Natural killer cell (primary cell): Measurements from ENCODE around the gene NAALADL2. TPM values are rescaled to one million over a fixed set of nuclear protein-coding genes. Genes with fewer than 3 reads are reported as not detected.

Source experiments
- ATAC-seq, 3 donors: fragments of 150-1000 bp in 2 of 3; fragments of 200-7000 bp in 1 of 3; cut with Tn5 transposase; 1 replicate in 1 of 3; 2 replicates in 2 of 3; pipeline ENCODE4 v1.10.0; 2021; ENCODE audit warnings: mild to moderate bottlenecking in 2 of 3, moderate library complexity in 2 of 3
- DNase-seq, 2 donors: peaks; one replicate each; pipeline versions ENCODE4 v3.0.0 to v3.0.0-alpha.2; 2013 to 2021; ENCODE audit warnings: mixed read lengths in 1 of 2
- H3K27ac ChIP-seq: one replicate; pipeline ENCODE4 v1.5.1; 2013; ENCODE audit warnings: mild to moderate bottlenecking, low read length
- H3K27me3 ChIP-seq: one replicate; pipeline ENCODE4 v1.6.1; 2013; ENCODE audit warnings: low read length; ENCODE audit not compliant: control insufficient read depth, insufficient read depth
- H3K36me3 ChIP-seq: one replicate; pipeline ENCODE4 v1.6.1; 2013; ENCODE audit warnings: low read length; ENCODE audit not compliant: control insufficient read depth, insufficient read depth
- H3K4me1 ChIP-seq: one replicate; pipeline ENCODE4 v1.6.1; 2013; ENCODE audit warnings: low read length; ENCODE audit not compliant: control insufficient read depth, insufficient read depth
- H3K4me3 ChIP-seq: one replicate; pipeline ENCODE4 v1.5.1; 2013; ENCODE audit warnings: low read length
- H3K9me3 ChIP-seq: one replicate; pipeline ENCODE4 v1.6.1; 2013; ENCODE audit warnings: low read length; ENCODE audit not compliant: control insufficient read depth, insufficient read depth
- H3K27ac Mint-ChIP-seq, 2 donors: one replicate each; pipeline ENCODE4 v1.8.0; 2022; ENCODE audit warnings: mild to moderate bottlenecking in 2 of 2, mixed read lengths in 2 of 2, moderate library complexity in 1 of 2
- H3K27me3 Mint-ChIP-seq, 2 donors: one replicate each; pipeline ENCODE4 v1.8.0; 2022; ENCODE audit warnings: low read depth in 2 of 2, mixed read lengths in 2 of 2
- H3K36me3 Mint-ChIP-seq: one replicate; pipeline ENCODE4 v1.8.0; 2022; ENCODE audit warnings: mixed read lengths
- H3K4me1 Mint-ChIP-seq, 2 donors: one replicate each; pipeline ENCODE4 v1.8.0; 2022; ENCODE audit warnings: mixed read lengths in 2 of 2
- H3K4me3 Mint-ChIP-seq: one replicate; pipeline ENCODE4 v1.8.0; 2022; ENCODE audit warnings: mild to moderate bottlenecking, moderate library complexity, mixed read lengths
- H3K9me3 Mint-ChIP-seq, 2 donors: one replicate each; pipeline ENCODE4 v1.8.0; 2022; ENCODE audit warnings: mixed read lengths in 2 of 2
- WGBS: methylation state at CpG from one replicate; pipeline ENCODE4 v1.1.7; 2013; ENCODE audit warnings: missing lambda C conversion rate; ENCODE audit not compliant: insufficient coverage; 5-methylcytosine and 5-hydroxymethylcytosine counted together
- intact Hi-C: fragments of 100-400 bp; cut with micrococcal nuclease; formaldehyde crosslinking; loops from one replicate; pipeline ENCODE4 v1.14.2; 2022
- total RNA-seq, 4 donors: library from RNA; stranded (reverse); fragments of 120-200 nt in 1 of 4; gene quantifications; one replicate each; pipeline versions ENCODE4 v1.2.3 to v1.2.4, GENCODE V29; 2013 to 2022
- TF ChIP-seq, protein P1 (sequence below): fragments of 200-600 bp; IDR thresholded peaks from one replicate; pipeline ENCODE4 v1.8.0; 2022; ENCODE audit warnings: antibody characterized with exemption

The NAALADL2 gene
- total RNA-seq, 3 donors from 2014 or later (not counting 1 experiment from before 2014, with no cell fraction given) = not detected

GRCh38 chr3:175728566-175728965 is 869.4 kb downstream of the NAALADL2 start:
- Histone ChIP-seq H3K27ac (no peak overlapping the region), H3K27me3 (no peaks in the 10 kb centered on the region), H3K9me3 (no peaks in the 10 kb centered on the region), H3K4me1 (no peaks in the 10 kb centered on the region), H3K4me3 (no peak overlapping the region), H3K36me3 (no peaks in the 10 kb centered on the region)
- H3K27me3 Mint-ChIP-seq = no peaks in the 10 kb centered on the region
- ATAC-seq (no peak), DNase-seq (no peak)
- H3K4me3 Mint-ChIP-seq = no peak overlapping the region
- H3K4me1 Mint-ChIP-seq = no peaks in the 10 kb centered on the region
- peaks cover 14 to 29% of the 10 kb centered on the region in 2 donors for H3K9me3 Mint-ChIP-seq
- H3K27ac Mint-ChIP-seq = no peak overlapping the region
- intact Hi-C loops = no loop called here
- WGBS = 100% methylated on average over 1 of the region's 1 CpG
- TF ChIP-seq, protein P1, sequence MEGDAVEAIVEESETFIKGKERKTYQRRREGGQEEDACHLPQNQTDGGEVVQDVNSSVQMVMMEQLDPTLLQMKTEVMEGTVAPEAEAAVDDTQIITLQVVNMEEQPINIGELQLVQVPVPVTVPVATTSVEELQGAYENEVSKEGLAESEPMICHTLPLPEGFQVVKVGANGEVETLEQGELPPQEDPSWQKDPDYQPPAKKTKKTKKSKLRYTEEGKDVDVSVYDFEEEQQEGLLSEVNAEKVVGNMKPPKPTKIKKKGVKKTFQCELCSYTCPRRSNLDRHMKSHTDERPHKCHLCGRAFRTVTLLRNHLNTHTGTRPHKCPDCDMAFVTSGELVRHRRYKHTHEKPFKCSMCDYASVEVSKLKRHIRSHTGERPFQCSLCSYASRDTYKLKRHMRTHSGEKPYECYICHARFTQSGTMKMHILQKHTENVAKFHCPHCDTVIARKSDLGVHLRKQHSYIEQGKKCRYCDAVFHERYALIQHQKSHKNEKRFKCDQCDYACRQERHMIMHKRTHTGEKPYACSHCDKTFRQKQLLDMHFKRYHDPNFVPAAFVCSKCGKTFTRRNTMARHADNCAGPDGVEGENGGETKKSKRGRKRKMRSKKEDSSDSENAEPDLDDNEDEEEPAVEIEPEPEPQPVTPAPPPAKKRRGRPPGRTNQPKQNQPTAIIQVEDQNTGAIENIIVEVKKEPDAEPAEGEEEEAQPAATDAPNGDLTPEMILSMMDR = no peak
- H3K36me3 Mint-ChIP-seq = no peaks in the 10 kb centered on the region

DNA sequence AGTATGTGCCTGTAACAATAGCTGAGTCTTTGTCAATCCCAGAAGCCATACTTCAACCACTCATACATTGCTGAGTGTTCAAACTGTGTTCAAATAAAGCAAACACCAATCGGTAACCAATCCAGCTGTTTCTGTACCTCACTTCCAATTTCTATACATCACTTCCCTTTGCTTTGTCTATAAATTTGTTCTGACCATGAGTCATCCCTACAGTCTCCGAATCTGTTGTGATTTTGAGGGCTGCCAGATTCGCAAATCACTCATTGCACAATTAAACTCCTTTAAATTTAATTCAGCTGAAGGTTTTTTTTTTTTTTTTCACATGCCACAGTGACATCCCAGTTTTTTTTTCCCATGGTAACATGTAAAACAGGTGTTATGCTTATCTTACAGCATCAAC is 870.3 kb downstream of the NAALADL2 start:
- Mint-ChIP-seq H3K36me3 (no peaks in the 10 kb centered on the region), H3K27ac (no peak overlapping the region), H3K4me3 (no peak overlapping the region)

DNA sequence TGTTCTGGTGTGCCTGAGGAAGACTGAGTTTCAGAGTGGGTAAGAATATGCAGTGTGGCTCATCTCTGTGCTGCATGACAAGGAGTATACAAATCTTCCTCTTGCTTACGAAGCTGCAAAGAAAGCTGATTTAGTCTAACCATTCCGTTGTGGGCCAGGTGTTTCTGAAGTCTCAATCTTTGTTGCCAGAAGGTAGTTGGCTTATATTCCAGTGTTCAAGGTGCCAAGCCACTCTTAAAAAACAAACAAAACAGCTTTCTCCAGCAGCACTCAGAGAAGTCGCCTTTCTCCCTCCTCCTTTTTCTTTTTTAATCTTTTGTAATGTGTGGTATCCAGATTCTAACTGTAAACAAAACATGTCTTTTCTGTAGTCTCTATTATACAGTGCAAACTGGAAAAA is 872.4 kb downstream of the NAALADL2 start:
- Mint-ChIP-seq H3K36me3 (no peaks in the 10 kb centered on the region), H3K27ac (no peak overlapping the region), H3K4me1 (no peaks in the 10 kb centered on the region), H3K4me3 (no peak overlapping the region), H3K9me3 (peaks cover 9 to 32% of the 10 kb centered on the region in 2 donors), H3K27me3 (no peaks in the 10 kb centered on the region)
- Histone ChIP-seq H3K36me3 (no peaks in the 10 kb centered on the region), H3K4me1 (no peaks in the 10 kb centered on the region), H3K27me3 (no peaks in the 10 kb centered on the region), H3K27ac (no peak overlapping the region), H3K9me3 (peaks cover 3% of the 10 kb centered on the region), H3K4me3 (no peak overlapping the region)
- TF ChIP-seq, protein P1 = no peak
- 91% methylated on average over 2 of the region's 3 CpGs for WGBS
- DNase-seq (no peak), ATAC-seq (no peak)
- intact Hi-C loops = no loop called here

More for the DNA sequence above, 870.3 kb downstream of the NAALADL2 start:
- Histone ChIP-seq H3K4me1 (no peaks in the 10 kb centered on the region), H3K4me3 (no peak overlapping the region), H3K36me3 (no peaks in the 10 kb centered on the region), H3K27me3 (no peaks in the 10 kb centered on the region), H3K27ac (no peak overlapping the region), H3K9me3 (peaks cover 3% of the 10 kb centered on the region)
- 72% methylated on average over 3 of the region's 3 CpGs for WGBS
- intact Hi-C loops = no loop called here
- no peaks in the 10 kb centered on the region for H3K4me1 Mint-ChIP-seq
- TF ChIP-seq, protein P1 = no peak
- peaks cover 11 to 25% of the 10 kb centered on the region in 2 donors for H3K9me3 Mint-ChIP-seq
- DNase-seq (no peak), ATAC-seq (no peak)
- no peaks in the 10 kb centered on the region for H3K27me3 Mint-ChIP-seq

DNA sequence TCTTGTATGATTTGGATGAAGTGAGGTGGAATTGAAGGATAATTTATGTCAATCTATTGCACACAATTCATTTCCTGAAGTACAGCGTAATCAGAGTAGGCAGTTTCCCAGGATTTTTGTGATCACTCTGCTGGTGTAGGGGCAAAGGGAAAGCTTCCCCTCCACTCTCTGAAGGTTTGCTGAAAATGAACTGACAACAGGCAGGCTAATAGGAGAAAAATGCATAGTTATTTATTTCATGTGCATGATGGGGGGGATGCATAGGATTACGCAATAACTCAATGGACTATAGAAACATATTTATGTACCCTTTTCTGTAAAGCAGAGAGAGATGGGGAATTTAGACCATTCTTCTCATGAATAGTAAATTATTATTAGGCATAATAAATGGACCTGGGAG is 872.9 kb downstream of the NAALADL2 start:
- H3K4me1 Mint-ChIP-seq = no peaks in the 10 kb centered on the region
- no peak overlapping the region for H3K27ac Mint-ChIP-seq
- ATAC-seq (no peak), DNase-seq (no peak)
- Histone ChIP-seq H3K36me3 (no peaks in the 10 kb centered on the region), H3K9me3 (peaks cover 3% of the 10 kb centered on the region), H3K4me3 (no peak overlapping the region), H3K27me3 (no peaks in the 10 kb centered on the region), H3K27ac (no peak overlapping the region), H3K4me1 (no peaks in the 10 kb centered on the region)
- no peak overlapping the region for H3K4me3 Mint-ChIP-seq
- intact Hi-C loops = no loop called here
- H3K27me3 Mint-ChIP-seq = no peaks in the 10 kb centered on the region
- TF ChIP-seq, protein P1 = no peak
- 82% methylated on average over 2 of the region's 2 CpGs for WGBS
- H3K36me3 Mint-ChIP-seq = no peaks in the 10 kb centered on the region
- peaks cover 8 to 32% of the 10 kb centered on the region in 2 donors for H3K9me3 Mint-ChIP-seq
